Epithelial cell of esophagus (primary cell): Measurements from ENCODE around the gene PARK7.

Experiments used
- DNase-seq: peaks from one replicate; pipeline ENCODE4 v3.0.0; 2010; ENCODE audit warnings: low read depth
- H3K4me3 ChIP-seq: 2 replicates; pipeline ENCODE4 v1.5.1; 2011; ENCODE audit warnings: mild to moderate bottlenecking, low read length, control low read depth
- TF ChIP-seq, protein P1 (sequence below): IDR thresholded peaks from 2 replicates; pipeline ENCODE4 v1.5.1; 2011; ENCODE audit warnings: low read depth, mild to moderate bottlenecking, low read length, control low read depth, inconsistent platforms; ENCODE audit not compliant: insufficient read depth; ENCODE audit errors: missing control alignments

Gene PARK7

DNA sequence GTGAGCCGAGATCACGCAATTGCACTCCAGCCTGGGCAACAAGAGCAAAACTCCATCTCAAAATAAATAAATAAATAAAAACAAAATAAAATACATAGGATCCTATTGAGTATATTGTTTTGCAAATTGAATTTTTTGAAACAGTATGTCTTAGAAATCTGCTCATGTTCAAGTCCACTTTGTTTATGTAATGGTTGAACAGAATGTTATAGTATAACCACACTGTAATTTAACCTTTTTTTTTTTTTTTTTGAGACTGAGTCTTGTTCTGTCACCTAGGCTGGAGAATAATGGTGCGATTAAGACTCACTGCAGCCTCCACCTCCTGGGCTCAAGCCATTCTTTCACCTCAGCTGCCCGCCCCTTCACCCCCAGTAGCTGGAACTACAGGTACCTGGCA, 31.4 kb downstream of the PARK7 start:
- no peak for DNase-seq
- no peak overlapping the region for H3K4me3 ChIP-seq

DNA sequence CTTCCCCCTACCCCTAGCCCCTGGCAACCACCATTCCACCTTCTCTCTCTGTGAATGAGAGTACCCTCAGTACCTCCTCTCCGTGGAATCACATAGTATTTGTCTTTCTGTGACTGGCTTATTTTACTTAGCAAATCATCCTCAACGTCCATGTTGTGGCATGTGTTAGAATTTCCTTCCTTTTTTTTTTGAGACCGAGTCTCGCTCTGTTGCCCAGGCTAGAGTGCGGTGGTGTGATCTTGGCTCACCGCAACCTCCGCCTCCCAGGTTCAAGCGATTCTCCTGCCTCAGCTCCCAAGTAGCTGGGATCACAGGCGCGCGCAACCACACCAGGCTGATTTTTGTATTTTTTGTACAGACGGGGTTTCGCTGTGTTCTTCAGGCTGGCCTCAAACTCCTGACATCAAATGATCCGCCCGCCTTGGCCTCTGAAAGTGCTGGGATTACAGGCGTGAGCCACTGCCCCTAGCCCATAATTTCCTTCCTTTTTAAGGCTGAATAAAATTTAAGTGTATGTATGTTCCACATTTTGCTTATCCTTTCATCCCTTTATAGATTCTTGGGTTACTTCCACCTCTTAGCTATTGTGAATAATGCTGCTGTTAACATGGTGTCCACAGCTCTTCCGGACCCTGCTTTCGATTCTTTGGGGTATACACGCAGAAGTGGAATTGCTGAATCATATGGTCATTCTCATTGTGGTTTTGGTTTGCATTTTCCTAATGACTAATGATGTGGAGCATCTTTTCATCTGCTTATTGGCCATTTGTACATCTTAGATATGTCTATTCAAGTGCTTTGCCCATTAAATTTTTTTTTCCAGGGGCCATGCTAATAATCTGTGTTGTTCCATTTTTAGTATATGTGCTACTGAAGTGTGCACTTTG, 32.3 kb downstream of the PARK7 start:
- TF ChIP-seq, protein P1, sequence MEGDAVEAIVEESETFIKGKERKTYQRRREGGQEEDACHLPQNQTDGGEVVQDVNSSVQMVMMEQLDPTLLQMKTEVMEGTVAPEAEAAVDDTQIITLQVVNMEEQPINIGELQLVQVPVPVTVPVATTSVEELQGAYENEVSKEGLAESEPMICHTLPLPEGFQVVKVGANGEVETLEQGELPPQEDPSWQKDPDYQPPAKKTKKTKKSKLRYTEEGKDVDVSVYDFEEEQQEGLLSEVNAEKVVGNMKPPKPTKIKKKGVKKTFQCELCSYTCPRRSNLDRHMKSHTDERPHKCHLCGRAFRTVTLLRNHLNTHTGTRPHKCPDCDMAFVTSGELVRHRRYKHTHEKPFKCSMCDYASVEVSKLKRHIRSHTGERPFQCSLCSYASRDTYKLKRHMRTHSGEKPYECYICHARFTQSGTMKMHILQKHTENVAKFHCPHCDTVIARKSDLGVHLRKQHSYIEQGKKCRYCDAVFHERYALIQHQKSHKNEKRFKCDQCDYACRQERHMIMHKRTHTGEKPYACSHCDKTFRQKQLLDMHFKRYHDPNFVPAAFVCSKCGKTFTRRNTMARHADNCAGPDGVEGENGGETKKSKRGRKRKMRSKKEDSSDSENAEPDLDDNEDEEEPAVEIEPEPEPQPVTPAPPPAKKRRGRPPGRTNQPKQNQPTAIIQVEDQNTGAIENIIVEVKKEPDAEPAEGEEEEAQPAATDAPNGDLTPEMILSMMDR = no peak

More for the DNA sequence above, 31.4 kb downstream of the PARK7 start:
- TF ChIP-seq, protein P1 = no peak

DNA sequence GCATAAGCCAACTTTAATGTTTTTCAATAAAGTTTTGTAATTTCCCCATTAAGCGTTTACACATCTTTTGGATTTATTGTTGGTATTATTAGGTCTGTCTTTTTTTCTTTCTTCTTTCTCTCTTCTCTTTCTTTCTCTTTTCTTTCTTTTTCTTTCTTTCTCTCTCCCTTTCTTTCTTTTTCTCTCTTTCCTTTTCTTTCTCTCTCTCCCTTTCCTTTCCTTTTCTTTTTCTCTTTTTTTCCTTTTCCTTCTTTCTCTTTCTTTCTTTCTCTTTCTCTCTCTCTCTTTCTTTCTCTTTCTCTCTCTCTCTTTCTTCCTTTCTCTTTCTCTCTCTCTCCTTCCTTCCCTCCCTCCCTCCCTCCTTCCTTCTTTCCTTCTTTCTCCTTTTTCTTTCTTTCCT, 33.3 kb downstream of the PARK7 start:
- no peak overlapping the region for H3K4me3 ChIP-seq
- TF ChIP-seq, protein P1 = no peak
- no peak for DNase-seq

More for the DNA sequence above, 32.3 kb downstream of the PARK7 start:
- no peak for DNase-seq
- no peak overlapping the region for H3K4me3 ChIP-seq

DNA sequence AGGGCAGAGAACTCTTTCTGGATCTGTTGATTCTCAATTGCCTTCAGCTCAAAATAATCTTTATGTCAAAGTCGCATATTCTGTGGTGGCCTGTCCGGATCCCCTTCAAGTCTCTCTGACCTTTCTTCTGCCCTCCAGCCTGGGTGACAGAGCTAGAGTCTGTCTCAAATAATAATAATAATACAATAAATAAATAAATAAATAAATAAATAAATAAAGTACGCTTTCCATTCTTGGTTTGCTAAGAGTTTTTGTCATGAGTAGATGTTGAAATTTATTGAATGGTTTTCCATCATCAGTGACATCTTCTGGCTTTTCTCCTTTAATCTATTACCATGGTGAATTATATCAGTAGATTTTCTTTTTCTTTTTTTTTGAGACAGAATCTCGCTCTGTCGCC, 33.9 kb downstream of the PARK7 start:
- no peak for DNase-seq
- TF ChIP-seq, protein P1 = no peak

DNA sequence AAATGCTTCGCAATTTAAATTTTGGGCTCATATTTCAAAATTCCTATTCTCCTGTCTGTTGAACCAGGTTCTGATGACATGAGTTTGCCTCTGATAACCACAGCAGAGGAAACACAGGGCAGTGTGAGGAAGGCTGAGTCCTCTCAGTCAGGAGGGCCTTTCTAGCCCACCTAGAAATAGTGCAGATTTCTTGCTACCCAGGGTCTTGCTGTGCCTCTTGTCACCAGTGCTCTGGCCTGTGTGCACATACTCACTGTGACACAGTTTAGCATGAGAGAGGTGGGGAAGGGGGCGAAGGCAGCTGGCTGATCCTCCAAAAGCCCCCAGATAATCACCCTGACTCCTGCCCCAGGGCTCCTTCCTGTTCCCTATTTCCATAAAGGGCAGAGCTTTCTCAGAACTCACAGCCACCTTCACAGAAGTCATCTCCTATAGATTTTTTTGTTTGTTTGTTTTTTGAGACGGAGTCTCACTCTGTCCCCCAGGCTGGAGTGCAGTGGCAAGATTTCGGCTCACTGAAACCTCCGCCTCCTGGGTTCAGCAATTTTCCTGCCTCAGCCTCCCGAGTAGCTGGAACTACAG, 40.9 kb downstream of the PARK7 start:
- TF ChIP-seq, protein P1 = no peak
- no peak for DNase-seq
- no peak overlapping the region for H3K4me3 ChIP-seq

More for the DNA sequence above, 33.9 kb downstream of the PARK7 start:
- no peak overlapping the region for H3K4me3 ChIP-seq

DNA sequence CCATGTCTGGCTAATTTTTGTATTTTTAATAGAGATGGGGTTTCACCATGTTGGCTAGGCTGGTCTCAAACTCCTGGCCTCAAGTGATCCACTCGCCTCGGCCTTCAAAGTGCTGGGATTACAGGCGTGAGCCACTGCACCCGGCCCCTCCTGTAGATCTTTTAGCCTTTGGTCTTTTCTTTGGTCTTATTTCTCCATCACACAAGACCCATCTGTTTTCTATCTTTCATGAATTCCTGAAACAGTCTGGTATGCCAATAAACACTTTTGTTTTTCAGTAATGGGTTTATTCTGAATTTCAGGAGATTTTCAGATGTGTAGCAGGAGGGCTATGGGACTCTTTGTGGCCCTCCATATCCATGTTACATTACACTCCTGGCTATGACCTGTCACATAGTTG, 41.4 kb downstream of the PARK7 start:
- H3K4me3 ChIP-seq = no peak overlapping the region
- TF ChIP-seq, protein P1 = no peak
- no peak for DNase-seq
